HG03045 (cell line): Measurements from ENCODE around the gene GDI1.
A peak's percentile ranks its signal among the peaks of the same experiment; 100 is the strongest.
"Not testable (repeated sequence)": the region's sequence is repeated elsewhere in the genome, so short reads cannot be mapped to it uniquely, and the experiment has no call there.

ENCODE experiments used
- ATAC-seq: cut with Tn5 transposase; IDR thresholded peaks from one replicate; pipeline ENCODE4 v1.9.1; 2021; ENCODE audit warnings: mild to moderate bottlenecking, moderate library complexity; ENCODE audit not compliant: unreplicated experiment

The GDI1 gene

GRCh38 chrX:154436983-154437752 is at the start of gene GDI1:
TSS of gene GDI1 (plus strand) at chrX:154437154. CDS start at chrX:154437255, 101 bp downstream.
- peak; percentile 40 for ATAC-seq

GRCh38 chrX:154388094-154388493 is 48.9 kb upstream of the GDI1 start:
- ATAC-seq = not testable (repeated sequence)

- ATAC-seq = not testable (repeated sequence)
Observed at GRCh38 chrX:154388649-154389048, 48.3 kb upstream of the GDI1 start.

- ATAC-seq = peak; percentile 68
Observed at GRCh38 chrX:154389812-154390747, 46.9 kb upstream of the GDI1 start.

GRCh38 chrX:154396363-154396762 is 40.6 kb upstream of the GDI1 start:
- not testable (repeated sequence) for ATAC-seq

- ATAC-seq = peak; percentile 53
Observed at GRCh38 chrX:154396973-154397887, 39.7 kb upstream of the GDI1 start.

- peak; percentile 72 for ATAC-seq
Observed at GRCh38 chrX:154397888-154398667, 38.9 kb upstream of the GDI1 start, which contains the start of gene RPL10. TSS of gene RPL10 (plus strand) at chrX:154398377. CDS start at chrX:154398520, 143 bp downstream.

GRCh38 chrX:154398668-154399526 is 38.1 kb upstream of the GDI1 start:
- peak; percentile 33 for ATAC-seq

GRCh38 chrX:154399527-154400368 is 37.2 kb upstream of the GDI1 start:
- ATAC-seq = no peak

- not testable (repeated sequence) for ATAC-seq
Observed at GRCh38 chrX:154400369-154400817, 36.6 kb upstream of the GDI1 start.

GRCh38 chrX:154401045-154401799 is 35.7 kb upstream of the GDI1 start:
- ATAC-seq = no peak

GRCh38 chrX:154401918-154402621 is 34.9 kb upstream of the GDI1 start:
- ATAC-seq = no peak

- ATAC-seq = no peak
Observed at GRCh38 chrX:154402622-154403127, 34.3 kb upstream of the GDI1 start.

- ATAC-seq = no peak
Observed at GRCh38 chrX:154403192-154403591, 33.8 kb upstream of the GDI1 start.

GRCh38 chrX:154403858-154404257 is 33.1 kb upstream of the GDI1 start:
- ATAC-seq = no peak

- no peak for ATAC-seq
Observed at GRCh38 chrX:154404625-154405192, 32.2 kb upstream of the GDI1 start.
